SK-N-SH (cell line): Measurements from ENCODE around the gene REN.

ENCODE experiments used
- CTCF ChIP-seq: fragments of 200-600 bp; sonication (generic); IDR thresholded peaks from 2 replicates; pipeline ENCODE4 v1.6.1; 2017; ENCODE audit warnings: antibody characterized with exemption, mild to moderate bottlenecking, moderate library complexity
- EP300 ChIP-seq, 2 experiments: IDR thresholded peaks; 2 replicates each; pipeline versions ENCODE4 v1.4.0 to v1.6.1; 2012; ENCODE audit warnings: borderline replicate concordance in 1 of 2, low read depth in 1 of 2, low read length in 1 of 2
- JUND ChIP-seq: IDR thresholded peaks from 2 replicates; pipeline ENCODE4 v1.4.0; 2012
- MAX ChIP-seq: IDR thresholded peaks from 2 replicates; pipeline ENCODE4 v1.4.0; 2012; ENCODE audit warnings: low read depth
- POLR2AphosphoS5 ChIP-seq: IDR thresholded peaks from 2 replicates; pipeline ENCODE4 v1.6.1; 2012; ENCODE audit warnings: low read depth, low read length
- REST ChIP-seq: IDR thresholded peaks from 2 replicates; pipeline ENCODE4 v1.6.1; 2012; ENCODE audit warnings: mild to moderate bottlenecking, low read depth, low read length, moderate library complexity
- RFX5 ChIP-seq: IDR thresholded peaks from 2 replicates; pipeline ENCODE4 v1.6.1; 2012; ENCODE audit warnings: mild to moderate bottlenecking, improper control_type of control experiment, low read length
- SIN3A ChIP-seq: IDR thresholded peaks from 2 replicates; pipeline ENCODE4 v1.6.1; 2012; ENCODE audit warnings: low read depth, mild to moderate bottlenecking, low read length, moderate library complexity, borderline replicate concordance
- TF ChIP-seq, protein P1 (sequence below): IDR thresholded peaks from 2 replicates; pipeline ENCODE4 v1.4.0; 2012; ENCODE audit warnings: low read depth, borderline replicate concordance

- TF ChIP-seq CTCF (no peak), MAX (no peak), JUND (no peak), REST (no peak), EP300 (IDR thresholded peaks at IDR 0.05; ENCODE audit: borderline replicate concordance in 1 of 2, low read depth in 1 of 2, low read length in 1 of 2) (no peak), POLR2AphosphoS5 (no peak), RFX5 (no peak), SIN3A (no peak)
- TF ChIP-seq, protein P1, sequence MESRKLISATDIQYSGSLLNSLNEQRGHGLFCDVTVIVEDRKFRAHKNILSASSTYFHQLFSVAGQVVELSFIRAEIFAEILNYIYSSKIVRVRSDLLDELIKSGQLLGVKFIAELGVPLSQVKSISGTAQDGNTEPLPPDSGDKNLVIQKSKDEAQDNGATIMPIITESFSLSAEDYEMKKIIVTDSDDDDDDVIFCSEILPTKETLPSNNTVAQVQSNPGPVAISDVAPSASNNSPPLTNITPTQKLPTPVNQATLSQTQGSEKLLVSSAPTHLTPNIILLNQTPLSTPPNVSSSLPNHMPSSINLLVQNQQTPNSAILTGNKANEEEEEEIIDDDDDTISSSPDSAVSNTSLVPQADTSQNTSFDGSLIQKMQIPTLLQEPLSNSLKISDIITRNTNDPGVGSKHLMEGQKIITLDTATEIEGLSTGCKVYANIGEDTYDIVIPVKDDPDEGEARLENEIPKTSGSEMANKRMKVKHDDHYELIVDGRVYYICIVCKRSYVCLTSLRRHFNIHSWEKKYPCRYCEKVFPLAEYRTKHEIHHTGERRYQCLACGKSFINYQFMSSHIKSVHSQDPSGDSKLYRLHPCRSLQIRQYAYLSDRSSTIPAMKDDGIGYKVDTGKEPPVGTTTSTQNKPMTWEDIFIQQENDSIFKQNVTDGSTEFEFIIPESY: no peak
Observed at GRCh38 chr1:204191456-204191855, 25.3 kb upstream of the REN start.
